ENCODE measurements around the gene STPG4.
"Not testable (repeated sequence)": the region's sequence is repeated elsewhere in the genome, so short reads cannot be mapped to it uniquely, and the experiment has no call there.

STPG4 gene, protein sequence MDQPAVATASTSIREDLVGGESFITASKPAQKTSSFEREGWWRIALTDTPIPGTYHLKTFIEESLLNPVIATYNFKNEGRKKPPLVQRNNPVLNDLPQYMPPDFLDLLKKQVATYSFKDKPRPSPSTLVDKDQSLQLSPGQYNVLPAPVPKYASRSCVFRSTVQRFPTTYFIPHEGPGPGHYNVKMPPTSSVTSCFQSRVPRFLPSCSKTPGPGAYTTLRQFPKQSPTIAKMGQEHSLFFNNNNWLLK

DNA sequence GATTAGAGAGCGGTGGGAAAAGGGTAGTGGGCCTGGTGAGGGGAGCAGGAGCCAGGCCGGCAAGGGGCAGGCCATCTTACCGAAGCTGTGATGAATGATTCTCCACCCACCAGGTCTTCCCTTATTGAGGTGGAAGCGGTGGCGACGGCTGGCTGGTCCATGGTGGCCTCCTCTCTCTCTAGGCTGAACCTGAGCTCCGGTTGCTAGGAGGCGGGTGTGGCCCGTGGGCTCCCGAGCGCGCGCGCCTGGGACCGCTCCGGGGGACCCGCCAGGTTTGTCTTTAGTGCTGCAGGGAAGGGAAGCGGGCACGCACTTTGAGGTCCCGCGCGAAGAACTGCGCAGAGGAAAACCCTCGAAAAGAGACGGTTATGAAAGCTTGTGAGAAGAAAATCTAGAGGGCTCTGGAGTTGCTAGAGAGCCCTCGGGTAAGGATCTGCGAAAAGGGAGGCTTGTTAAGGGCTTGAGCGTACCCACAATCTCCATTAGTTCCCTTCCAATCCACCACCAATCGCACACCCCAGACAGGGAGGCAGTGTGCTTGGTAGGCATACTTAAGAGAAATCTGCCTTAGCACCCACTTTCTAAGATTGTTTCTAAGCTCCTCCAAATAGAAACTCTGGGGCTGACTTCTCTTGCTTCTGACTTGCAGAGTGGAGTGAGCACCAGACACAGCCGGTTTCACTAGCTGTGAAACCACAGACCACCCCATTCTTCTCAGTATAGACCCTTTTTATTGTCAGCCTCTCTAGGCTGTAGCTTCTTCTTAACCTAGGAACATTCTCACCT lies at the start of gene STPG4:
Gene STPG4 (minus strand): TSS at position 218 of the 786 bp plus-strand sequence. CDS start 57 bp downstream, at position 161.
- DNase-seq = no peak

DNA sequence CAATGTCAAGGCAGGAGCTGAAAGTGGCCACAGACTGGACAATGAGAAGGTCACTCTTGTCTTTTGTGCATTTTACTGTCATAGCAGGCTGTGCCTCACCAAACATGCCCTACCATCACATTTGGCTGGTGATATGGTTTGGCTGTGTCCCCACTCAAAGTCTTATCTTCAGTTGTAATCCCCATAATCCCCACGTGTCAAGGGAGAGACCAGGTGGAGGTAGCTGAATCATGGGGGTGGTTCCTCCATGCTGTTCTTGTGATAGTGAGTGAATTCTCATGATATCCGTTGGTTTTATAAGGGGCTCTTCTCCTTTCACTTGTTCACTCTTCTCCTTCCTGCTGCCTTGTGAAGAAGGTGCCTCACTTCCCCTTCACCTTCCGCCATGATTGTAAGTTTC lies 49.6 kb upstream of the STPG4 start:
- DNase-seq = no peak

DNA sequence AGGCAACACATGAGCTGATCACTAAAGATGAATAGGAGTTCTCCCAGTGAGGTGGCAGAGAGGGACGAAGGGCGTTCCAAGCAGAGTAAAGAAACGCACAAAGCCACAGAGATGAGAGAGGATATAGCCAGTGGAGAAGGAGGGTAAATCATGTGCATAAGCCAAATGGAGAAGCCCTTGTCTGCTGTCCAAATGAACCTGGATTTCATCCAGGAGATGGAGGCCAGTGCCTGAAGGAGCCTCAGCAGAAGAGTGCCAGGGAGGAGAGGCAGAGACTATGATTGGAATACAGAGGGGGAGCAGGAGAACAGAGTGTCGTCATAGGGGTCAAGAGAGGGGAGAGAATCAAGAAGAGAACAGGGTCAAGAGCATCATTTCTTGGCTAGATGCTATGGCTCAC lies 48.9 kb upstream of the STPG4 start:
- no peak for DNase-seq

DNA sequence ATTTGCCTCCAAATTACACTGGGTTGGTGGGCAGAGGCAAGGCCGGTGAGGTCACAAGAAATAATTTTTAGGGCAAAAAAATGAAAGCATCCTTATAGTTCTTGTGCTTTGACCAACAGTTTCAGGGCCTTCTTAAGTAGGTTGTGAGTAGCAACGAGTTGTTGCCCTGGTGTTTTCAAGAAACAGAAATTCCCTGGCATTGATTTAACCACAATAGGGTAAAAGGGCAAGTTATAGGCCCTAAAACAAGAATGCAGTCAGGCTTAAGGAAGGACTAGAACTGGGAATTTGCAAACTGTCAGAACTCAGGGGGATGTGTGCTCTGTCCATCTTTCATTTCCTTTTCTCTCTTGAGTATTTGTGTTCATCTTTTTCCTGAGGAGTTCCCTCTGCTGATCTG lies 46.1 kb upstream of the STPG4 start:
- DNase-seq = no peak

DNA sequence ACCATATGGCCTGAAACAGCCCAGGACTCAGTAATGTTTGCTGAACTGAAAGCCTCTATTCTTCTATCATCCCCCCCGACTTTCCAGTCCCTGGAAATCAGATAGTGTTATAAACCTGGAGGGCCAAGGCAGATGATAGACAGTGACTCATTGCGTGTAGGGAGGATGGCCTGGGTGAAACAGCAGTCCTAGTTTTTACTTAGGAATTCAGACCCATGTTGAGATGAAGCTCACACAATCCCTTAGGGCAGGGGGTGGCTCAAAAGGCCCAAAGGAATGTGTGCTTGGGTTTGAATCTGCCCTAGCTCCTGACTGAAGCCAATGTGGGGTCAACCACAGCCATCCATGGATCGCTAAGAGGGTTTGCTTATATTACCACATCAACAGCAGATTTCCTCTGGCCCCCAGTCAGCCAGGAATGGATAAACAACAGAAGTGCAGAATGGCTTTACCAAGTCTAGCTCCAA lies 43.9 kb upstream of the STPG4 start:
- DNase-seq = no peak

DNA sequence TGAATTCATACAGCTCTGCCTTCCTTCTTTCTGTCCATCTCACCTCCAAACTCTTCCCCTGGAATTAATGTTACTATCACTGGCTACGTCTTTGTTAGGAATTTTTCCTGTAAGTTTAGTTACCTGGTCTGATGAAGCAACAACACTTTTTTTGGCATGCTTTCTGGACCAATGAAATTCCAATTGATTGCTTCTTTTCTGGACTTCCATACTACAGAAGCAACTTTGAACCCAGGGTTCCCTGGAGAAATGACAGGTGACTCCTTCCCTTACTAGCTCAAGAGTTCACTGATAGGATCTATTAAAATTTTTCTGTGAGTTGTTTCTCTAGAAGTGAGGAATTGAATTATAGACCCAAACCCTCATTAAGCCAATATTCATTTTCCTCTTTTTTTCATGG lies 41.4 kb upstream of the STPG4 start:
- DNase-seq = no peak

DNA sequence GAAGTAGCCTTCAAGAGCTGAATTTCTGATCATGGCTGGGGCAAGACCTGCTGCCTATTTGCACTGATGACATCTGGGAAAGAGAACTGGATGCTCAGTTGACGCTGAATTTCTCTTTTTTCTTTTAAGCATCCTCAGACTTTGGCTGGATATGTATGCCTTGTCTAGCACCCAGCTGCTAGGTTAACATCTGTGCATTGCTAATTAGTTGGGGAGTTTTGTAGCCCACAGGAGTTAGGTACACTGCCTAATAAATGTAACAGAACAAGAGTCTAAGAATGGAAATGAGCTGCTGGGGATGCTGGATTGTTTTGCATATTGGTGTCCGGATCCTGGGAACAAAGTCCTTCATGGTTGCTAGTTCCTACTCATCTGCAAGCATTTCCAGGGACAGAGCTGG lies 40.9 kb upstream of the STPG4 start:
- no peak for DNase-seq

DNA sequence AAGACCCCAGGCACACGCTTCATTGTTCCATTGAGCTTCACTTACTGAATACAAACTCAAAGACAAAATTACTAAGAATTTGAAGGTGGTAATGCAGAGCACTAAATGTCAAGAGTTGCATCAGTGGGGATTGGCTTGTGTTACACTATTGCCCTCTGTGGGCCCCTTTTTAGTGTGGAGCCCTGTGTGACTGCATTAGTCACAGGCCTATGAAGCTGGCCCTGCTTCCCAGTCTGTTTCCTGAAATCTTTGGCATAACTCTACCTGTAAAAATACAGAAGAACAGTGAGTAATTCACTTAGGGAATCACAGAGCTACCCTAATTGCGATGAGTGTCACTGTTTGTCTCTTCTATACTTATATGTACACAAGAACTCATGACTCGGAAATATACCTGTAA lies 40.0 kb upstream of the STPG4 start:
- no peak for DNase-seq

DNA sequence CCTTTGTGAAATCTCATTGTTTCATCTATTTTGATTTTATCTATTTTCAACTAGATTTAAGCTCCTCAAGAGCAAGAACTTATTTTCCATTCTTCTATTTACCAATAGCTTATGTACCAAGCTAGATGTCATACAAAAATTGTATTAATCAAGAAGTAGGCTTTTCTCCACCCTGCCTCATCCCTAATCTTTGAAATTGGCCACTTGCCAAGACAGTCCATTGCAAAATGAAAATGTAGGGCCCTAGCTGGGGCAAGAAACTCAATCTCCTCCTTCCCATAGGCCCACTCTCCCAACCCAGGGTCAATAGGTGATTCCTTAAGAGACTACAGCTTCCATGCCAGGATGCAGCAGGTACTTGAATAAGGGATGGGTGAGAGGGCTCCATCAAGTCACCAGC lies 39.3 kb upstream of the STPG4 start:
- no peak for DNase-seq

DNA sequence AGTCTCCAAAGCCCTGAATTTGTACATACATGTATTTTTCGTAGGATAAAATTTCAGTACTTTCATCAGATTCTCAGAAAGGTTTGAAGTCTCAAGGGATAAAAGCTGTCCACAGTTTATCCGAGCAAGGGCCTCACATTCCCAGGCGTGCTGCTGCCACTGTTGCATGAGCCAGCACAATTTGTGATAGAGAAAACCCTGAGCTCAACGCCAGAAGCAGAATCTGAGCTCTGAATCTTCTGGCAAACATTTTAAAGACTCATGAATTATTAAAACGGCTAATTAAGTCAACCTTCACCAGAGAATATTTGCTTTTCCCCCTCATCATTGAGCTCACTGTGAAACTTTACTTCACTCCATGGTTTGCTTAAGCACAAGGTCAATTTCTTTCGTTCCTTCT lies 38.5 kb upstream of the STPG4 start:
- peak; percentile 27 for DNase-seq

DNA sequence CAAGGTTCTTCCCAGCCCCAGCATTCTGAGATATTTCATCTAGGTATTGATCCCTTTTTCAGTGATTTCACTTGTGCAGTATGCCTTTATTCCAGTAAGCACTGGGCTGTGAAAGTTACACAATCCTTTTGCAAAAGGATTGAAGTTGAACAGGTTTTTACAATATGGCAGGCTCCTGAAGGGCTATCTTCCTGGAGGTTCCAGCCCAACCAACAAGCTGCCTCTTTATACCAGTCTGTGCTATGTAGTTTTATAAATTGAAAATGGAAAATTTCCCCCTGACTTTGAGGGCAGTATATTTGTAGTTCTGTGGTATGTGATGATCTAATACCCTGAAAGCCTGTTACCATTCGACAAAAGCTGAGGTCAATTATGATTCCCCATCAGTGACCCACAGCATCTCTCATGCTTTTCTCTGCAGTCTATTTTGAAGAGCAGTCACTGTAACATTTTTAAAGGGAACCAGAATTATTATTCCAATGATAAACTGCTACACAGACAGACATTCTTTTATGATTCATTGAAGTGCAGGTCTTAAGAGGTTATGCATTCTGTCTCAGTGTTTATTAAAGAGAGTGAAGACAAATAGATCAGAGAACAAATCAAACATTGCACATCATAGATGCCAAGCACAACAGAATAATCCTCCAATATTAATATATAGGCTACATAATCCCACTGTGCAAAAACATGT lies 35.2 kb upstream of the STPG4 start:
- DNase-seq = peak; percentile 78

DNA sequence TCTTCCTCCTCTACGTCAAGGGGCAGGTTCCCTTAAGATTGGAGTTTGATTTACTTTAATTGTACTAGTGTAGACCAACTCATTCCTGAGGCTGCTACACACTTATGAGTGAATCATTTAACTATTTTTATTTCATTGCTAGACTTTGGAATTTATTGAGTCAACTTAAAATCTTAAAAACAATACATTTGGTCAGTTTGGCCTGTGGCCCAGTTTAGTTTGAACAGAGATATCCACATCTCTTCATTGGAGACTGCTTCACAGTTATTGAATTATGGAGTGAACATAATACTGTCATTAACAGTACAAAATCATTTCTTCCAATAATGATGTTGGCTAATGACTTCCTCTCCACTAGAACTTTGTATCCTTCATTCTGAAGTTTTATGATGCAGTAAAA lies 34.5 kb upstream of the STPG4 start:
- DNase-seq = no peak

DNA sequence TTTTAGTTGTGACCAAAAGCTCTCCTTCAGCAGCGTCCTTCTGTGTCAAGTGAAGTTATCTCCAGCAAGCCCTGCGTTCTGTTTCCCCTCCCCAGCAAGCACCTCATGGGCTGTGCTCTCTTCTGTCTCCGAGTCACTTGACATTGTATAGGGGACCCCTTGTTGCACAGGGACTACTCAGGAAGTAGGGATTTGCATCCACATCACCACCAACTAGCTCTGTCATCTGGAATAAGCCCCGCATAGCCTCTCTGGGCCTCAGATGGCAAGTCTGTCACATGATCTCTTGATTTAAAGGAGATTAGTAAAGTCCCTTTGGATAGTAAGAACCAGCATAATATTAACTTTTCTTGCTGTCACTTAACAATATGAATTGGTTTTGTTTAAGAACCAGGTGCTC lies 32.0 kb upstream of the STPG4 start:
- no peak for DNase-seq

DNA sequence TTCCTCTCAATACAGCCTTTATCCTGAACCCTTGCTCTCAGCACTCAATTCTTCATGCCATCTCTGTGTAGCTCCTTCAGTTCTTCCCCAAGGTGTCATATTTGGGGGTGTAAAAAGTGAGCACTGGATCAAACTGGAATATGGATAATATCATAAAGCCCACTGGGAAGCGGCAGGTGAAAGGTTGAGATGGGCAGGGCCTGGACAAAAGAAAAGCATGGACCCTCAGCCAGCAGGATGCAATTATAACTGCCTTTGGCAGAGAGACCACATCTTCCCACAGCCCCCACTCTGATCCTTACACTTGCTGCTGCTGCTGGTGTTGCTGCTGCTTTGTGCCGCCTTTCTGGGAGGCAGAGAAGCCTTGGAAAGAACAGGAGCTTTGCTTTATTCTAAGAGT lies 31.2 kb upstream of the STPG4 start:
- no peak for DNase-seq

DNA sequence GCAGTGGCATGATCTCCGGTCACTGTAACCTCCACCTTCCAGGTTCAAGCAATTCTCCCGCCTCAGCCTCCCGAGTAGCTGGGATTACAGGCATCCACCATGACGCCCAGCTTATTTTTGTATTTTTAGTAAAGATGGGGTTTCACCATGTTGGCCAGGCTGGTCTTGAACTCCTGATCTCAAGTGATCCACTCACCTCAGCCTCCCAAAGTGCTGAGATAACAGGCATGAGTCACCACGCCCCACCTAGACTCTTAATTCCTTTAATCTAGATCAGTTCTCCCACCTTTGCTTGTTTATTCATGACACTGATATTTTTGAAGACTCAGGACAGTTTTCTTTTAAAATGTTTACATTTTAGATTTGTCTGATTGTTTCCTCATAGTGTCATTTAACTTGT lies 30.0 kb upstream of the STPG4 start:
- not testable (repeated sequence) for DNase-seq

DNA sequence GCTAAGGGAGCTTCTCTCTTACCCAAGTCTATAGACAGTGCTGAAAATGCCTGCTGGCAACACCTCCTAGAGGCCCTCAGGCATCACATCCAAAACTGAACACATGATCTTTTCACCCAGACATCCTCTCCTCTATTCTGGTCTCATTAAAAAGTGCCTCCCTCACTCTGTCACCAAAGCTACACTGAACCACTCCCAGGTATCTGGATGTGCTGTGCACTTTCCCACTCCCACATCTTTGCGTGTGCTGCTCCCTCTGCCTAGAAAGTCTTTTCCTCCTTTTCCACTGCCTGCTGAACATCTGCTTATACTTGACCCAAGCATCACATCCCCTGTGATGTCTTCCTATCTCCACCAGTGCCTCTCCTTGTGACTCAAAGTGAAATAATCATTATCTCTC lies 26.1 kb upstream of the STPG4 start:
- DNase-seq = no peak

DNA sequence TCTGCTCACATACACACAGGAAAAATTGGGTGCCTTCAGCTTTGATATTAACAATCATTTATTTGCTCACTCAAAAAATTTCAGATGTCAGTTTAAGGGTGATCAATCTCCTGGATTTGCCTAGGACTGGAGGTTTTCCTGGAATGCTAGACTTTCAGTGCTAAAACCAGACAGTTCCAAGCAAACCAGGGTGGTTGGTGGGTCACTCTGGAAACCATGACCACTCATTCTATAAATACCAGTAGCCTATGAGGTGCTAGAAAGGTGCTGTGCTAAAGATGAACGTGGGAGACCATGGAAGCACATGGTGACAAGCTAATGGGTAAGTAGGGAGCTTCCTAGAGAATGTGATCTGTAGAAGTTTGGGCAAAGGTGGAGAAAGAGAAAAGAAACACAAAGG lies 25.4 kb upstream of the STPG4 start:
- no peak for DNase-seq

DNA sequence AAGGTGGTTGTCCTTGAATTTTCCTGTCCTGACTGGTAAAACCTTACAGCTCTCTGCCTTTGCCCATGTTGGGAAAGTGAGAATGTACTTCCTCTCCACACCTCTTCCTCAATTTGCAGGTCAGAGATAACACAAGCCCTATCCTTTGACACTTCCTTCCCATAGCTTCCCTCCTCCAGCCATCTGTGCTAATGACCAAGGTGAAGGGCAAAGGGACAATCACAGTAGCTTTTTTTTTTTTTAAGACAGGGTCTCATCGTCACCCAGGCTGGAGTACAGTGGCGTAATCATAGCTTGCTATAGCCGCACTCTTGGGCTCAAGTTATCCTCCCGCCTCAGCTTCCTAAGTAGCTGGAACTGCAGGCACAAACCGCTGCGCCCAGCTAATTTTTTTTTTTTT lies 24.3 kb upstream of the STPG4 start:
- no peak for DNase-seq

DNA sequence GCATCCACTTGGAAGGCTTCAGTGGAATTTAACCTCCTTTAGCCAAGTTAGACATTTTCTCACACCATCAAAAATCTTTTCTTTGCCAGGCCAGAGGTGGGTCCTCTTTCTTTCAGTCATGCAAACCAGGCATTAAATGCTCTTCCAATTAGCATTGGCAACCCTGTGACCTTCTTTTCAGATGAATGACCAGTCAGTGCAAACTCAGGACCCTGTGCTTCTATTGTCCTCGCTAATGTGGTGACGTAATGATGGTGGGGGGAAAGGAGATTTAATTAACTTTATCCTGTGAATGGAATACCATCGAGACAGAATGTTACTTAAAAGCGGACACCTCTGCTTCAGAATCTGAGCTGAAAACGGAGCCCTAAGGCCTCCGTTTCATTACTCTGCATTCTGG lies 23.2 kb upstream of the STPG4 start:
- no peak for DNase-seq

DNA sequence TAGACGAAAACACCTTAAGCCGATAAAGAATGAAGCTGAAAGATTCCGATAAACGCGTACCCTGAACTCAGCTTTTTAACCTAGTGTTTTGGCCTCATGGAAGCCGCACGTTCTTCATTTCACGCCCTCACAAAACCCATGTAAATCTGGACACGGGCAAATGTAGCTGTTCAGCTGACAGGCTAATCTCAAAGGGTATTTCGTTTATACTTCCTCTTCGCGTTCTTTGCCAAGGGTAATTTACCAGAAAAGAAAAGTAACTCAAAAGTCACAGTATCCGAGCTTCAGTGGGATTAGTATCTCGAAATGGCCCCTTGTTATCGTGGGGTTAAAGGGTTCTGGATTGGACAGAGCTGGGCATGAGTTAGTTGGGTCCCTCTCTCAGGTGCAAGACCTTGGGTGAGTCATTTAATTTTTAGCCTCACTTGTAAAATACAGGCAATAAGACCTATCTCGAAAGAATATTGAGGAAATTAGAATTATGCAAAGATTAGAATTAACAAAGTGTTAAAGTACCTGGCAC lies 22.0 kb upstream of the STPG4 start:
- DNase-seq = no peak

DNA sequence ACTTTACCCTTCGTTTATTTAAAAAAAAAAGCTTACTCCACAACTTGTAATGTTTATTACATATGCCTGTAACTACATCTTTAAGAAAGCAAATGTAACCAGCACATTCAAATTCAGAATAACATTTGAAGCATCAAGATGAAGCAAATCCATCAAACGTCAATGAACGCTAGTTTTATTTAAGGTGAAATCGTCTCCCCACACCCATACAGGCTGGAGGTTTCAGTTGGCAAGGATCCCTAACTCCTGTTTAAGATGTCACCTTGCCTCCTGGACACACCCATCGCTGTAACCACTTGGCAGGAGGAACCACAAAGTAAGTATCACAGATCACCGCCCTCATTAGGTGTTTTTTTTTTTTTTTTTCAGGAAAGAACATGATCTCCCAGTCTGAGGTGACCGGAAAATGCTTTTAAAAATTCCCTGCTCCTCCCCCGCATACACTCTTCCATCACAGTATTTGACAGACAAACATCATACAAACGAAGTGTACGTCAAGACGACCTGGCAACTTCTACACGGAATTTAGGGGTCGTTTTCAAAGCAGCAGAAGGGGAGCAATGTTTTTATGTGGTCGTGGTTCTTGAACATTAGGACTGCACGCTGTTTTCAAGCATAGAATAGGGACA lies 19.7 kb upstream of the STPG4 start:
- DNase-seq = no peak

DNA sequence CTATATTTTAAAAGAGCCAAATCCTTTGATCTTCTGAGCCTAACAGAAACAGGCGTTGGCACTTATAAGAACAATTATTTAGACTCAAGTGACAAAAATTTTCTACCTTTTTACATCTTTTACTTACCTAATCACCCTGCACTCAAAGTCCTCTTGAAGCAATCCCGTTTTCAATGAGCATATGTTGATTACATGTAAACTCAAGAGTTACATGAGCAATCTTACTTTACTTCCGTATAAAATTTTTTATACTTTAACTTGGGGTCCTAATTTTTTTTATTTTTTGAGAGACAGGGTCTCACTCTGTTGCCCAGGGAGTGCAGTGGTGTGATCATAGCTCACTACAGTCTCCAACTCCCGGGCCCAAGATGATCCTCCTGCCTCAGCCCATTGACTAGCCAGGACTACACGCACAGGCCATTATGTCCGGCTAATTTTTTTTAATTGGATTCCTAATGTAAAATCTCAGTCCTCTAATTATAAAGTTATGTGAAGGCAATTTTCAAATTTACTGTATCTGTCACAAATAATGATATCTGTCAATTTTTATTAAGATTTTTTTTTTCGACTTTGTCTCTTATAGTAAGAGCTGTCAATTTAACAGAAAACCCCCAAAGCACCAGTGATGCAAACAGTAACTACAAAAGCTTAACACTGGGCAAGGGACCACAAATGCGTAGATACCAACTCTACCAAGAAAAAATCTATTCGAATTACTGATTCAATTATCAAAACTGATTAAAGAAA lies 19.1 kb upstream of the STPG4 start:
- no peak for DNase-seq

Data from NCI-H2227 treated with DMSO at 0.1 percent for 48 hours (cell line).